ENCODE data around the gene ATP2C2. TPM values are rescaled to one million over a fixed set of nuclear protein-coding genes. Genes with fewer than 3 reads are reported as not detected.

The ATP2C2 gene
- total and polyA plus RNA-seq, 2 experiments from 2014 or later = 2.1 TPM

DNA sequence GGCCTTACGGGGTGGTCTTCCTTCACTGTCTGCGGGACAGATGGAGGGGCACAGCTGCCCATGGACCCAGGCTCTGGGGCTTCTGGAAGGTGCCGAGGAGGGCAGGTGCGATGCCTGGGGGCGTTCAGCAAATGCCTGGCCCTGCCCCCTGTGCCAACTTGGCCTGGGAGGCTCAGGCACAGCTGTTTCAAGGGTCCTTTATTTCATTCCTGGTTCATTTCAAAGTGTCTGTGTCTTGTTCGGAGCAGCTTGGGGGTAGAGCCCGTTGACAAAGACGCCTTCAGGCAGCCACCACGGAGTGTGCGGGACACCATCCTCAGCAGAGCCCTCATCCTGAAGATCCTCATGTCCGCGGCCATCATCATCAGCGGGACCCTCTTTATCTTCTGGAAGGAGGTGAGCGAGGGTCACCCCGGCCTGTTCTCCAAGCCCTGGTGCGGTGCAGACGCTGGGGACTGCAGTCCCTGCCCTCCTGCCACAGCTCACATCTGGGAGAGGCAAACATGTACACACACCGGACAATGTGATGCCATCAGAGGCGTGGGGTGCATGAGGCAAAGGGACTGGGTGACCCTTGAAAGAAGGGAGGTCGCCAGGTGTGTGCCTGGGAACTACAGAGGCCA, 92.2 kb downstream of the ATP2C2 start (continued):
- TF ChIP-seq ZNF462 (CRISPR knock-in tag; IDR thresholded peaks at IDR 0.05) (no peak), ETS1 (IDR thresholded peaks at IDR 0.05) (no peak), POLR2AphosphoS5 (IDR thresholded peaks at IDR 0.05; ENCODE audit: low read depth) (no peak), ZNF331 (CRISPR knock-in tag; IDR thresholded peaks at IDR 0.05; ENCODE audit: low read depth) (no peak), EZH2 (IDR thresholded peaks at IDR 0.05; ENCODE audit: low read depth, unreplicated experiment) (no peak)

- Histone ChIP-seq H3K9me2 (ENCODE audit: insufficient read depth) (no peaks in the 10 kb centered on the region), H3K4me1 (ENCODE audit: insufficient read depth) (no peaks in the 10 kb centered on the region), H3K79me2 (replicated peaks; ENCODE audit: insufficient read depth) (no peaks in the 10 kb centered on the region), H3K4me3 (no peak overlapping the region), H3K27me3 (ENCODE audit: insufficient read depth) (no peaks in the 10 kb centered on the region), H2AFZ (no peak overlapping the region), H3K4me2 (no peak overlapping the region), H3K27ac (ENCODE audit: low read depth) (no peak overlapping the region), H4K20me1 (replicated peaks; ENCODE audit: insufficient read depth) (no peaks in the 10 kb centered on the region), H3K36me3 (ENCODE audit: insufficient read depth) (no peaks in the 10 kb centered on the region), H3F3A (replicated peaks; ENCODE audit: low read depth) (no peaks in the 10 kb centered on the region)
- TF ChIP-seq REST (IDR thresholded peaks at IDR 0.05; ENCODE audit: unreplicated experiment) (no peak), CREB1 (CRISPR knock-in tag; IDR thresholded peaks at IDR 0.05; ENCODE audit: low read depth) (no peak), ZNF114 (CRISPR knock-in tag; IDR thresholded peaks at IDR 0.05) (no peak), CTCF (conservative IDR thresholded peaks at IDR 0.05; ENCODE audit: low read depth in 2 of 2) (no peak)
- Mint-ChIP-seq H3K4me3 (no peak overlapping the region), H3K9me3 (no peaks in the 10 kb centered on the region; the same call in 2 of the 3 replicates), H3K4me1 (peaks cover 4% of the 10 kb centered on the region; the same call in 1 of the 3 replicates), H3K27ac (no peak overlapping the region), H3K27me3 (ENCODE audit: insufficient read depth, low read depth, poor library complexity) (peaks cover 5% of the 10 kb centered on the region), H3K36me3 (ENCODE audit: low read depth) (peaks cover 6% of the 10 kb centered on the region)
- DNase-seq (ENCODE audit: low spot score) (no peak), ATAC-seq (no peak)
These were observed 92.7 kb downstream of the ATP2C2 start for GRCh38 chr16:84461029-84461412.
